GM21528 (cell line): ENCODE measurements around the gene CIDEA.
"Not testable (repeated sequence)": the region's sequence is repeated elsewhere in the genome, so short reads cannot be mapped to it uniquely, and the experiment has no call there.

Experiments
- ATAC-seq: cut with Tn5 transposase; IDR thresholded peaks from one replicate; pipeline ENCODE4 v1.9.1; 2021; ENCODE audit warnings: mild to moderate bottlenecking, moderate library complexity; ENCODE audit not compliant: unreplicated experiment, low FRiP score

CIDEA gene

GRCh38 chr18:12238826-12239225, 15.3 kb upstream of the CIDEA start:
- no peak for ATAC-seq

- ATAC-seq: no peak
These were observed 14.7 kb upstream of the CIDEA start for GRCh38 chr18:12239431-12239830.

GRCh38 chr18:12242658-12243260, 11.4 kb upstream of the CIDEA start:
- ATAC-seq: no peak

GRCh38 chr18:12243272-12243671, 10.9 kb upstream of the CIDEA start:
- not testable (repeated sequence) for ATAC-seq

- no peak for ATAC-seq
These were observed 8.4 kb upstream of the CIDEA start for GRCh38 chr18:12245793-12246135.

GRCh38 chr18:12246849-12247808, 7.0 kb upstream of the CIDEA start:
- ATAC-seq: no peak

- no peak for ATAC-seq
These were observed 6.2 kb upstream of the CIDEA start for GRCh38 chr18:12247946-12248345.

- no peak for ATAC-seq
These were observed 5.0 kb upstream of the CIDEA start for GRCh38 chr18:12248926-12249720.

GRCh38 chr18:12251311-12251710, 2.9 kb upstream of the CIDEA start:
- no peak for ATAC-seq

- no peak for ATAC-seq
These were observed 2.1 kb upstream of the CIDEA start for GRCh38 chr18:12252061-12252460.

- ATAC-seq: no peak
These were observed 1.1 kb upstream of the CIDEA start for GRCh38 chr18:12253027-12253426.

- ATAC-seq: no peak
These were observed 462 bp upstream of the CIDEA start for GRCh38 chr18:12253663-12254135.

- no peak for ATAC-seq
These were observed 805 bp downstream of the CIDEA start for GRCh38 chr18:12254820-12255511.

GRCh38 chr18:12255626-12256026, 1.5 kb downstream of the CIDEA start:
- ATAC-seq: no peak

GRCh38 chr18:12256951-12257350, 2.8 kb downstream of the CIDEA start:
- no peak for ATAC-seq

GRCh38 chr18:12257996-12258718, 4.0 kb downstream of the CIDEA start:
- ATAC-seq: no peak

GRCh38 chr18:12258719-12259705, 4.9 kb downstream of the CIDEA start:
- no peak for ATAC-seq

- no peak for ATAC-seq
These were observed 8.6 kb downstream of the CIDEA start for GRCh38 chr18:12262748-12263147.

GRCh38 chr18:12264864-12265263, 10.7 kb downstream of the CIDEA start:
- no peak for ATAC-seq
